SH-SY5Y (cell line): ENCODE measurements around the gene CPZ.

Source experiments
- GATA2 ChIP-seq: IDR thresholded peaks from 2 replicates; pipeline ENCODE4 v1.6.1; 2011; ENCODE audit warnings: mild to moderate bottlenecking, low read depth, low read length
- GATA3 ChIP-seq: IDR thresholded peaks from 2 replicates; pipeline ENCODE4 v1.6.1; 2011; ENCODE audit warnings: low read depth, mild to moderate bottlenecking, low read length, moderate library complexity

GRCh38 chr4:8549352-8549931, 43.1 kb upstream of the CPZ start:
- TF ChIP-seq GATA3 (no peak), GATA2 (no peak)
